ENCODE results near the gene ATG9B.

The ATG9B gene

DNA sequence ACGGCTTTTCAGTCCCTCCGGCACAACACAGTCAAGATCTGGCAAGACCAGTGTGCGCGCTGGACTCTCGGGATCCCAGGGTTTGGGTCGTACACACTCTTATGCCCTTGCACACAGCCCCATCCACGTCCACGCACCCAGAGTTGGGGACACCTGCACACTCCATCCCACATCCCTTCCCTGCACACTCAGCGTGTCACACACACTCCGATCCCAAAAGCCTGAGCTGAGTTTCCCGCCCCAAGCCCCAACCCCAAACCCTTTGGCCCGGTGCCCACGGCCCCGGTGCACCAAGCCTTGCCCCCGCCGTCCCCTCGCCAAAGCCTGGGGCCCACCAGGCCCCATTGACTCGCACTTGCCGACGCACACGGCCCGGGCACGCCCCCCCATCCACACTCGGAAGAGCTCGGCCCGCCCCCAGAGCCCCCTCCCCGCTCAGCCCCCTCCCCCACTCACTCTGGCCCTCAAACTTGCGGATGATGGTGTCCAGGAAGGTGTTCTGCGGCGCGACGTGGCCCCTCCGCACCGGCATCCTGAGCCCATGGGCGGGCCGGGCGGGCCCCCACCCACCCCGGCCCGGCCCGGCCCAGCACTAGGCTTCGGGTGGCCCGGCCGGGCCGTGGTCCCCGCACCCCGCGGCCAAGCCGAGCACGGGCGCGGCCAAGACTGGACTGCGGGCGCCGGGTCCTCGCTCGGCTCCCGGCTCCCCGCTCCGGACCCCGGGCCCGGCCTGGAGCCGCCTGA is 46.7 kb downstream of the ATG9B start:
- no peak for DNase-seq

DNA sequence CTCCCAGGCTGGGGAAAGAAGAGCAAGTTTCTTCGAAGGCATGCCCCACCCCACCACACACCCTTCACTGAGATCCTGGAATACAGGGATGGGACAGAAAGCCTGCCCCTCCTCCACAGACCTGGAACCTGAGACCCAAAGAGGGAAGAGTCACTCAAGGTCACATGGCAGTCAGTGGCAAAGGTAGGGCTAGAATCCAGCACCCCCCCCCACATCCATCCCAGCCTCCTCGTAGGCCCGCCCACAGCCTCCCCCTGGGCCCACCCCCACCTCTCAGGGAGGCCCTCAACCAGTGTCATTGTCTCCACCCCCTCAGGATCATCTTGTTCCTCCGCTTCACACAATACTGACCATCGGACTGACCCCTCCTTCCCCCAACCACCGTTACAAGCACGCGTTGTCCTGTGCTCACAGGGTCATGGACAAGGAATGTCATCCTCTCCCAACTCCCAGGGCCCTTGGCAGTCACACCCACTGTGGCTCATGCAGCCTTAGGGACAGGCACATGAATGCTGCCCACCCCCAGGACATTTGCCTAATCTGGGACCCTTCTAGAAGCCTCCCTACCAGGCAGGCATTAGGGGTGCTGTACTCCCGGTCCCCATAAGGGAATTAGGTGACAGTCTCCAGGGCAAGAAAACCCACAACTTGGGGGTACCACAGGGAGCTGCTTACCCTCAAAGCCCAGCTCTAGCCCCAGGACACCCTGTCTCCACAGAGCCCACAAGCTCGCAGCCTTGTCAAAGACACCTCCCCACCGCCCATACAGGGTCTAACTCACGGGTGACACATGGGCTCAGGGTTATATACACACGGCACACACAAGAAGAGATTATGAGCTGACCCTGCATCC is 47.5 kb downstream of the ATG9B start:
- DNase-seq: no peak

- DNase-seq: no peak
Observed at GRCh38 chr7:150975536-150976319, 48.6 kb downstream of the ATG9B start.

DNA sequence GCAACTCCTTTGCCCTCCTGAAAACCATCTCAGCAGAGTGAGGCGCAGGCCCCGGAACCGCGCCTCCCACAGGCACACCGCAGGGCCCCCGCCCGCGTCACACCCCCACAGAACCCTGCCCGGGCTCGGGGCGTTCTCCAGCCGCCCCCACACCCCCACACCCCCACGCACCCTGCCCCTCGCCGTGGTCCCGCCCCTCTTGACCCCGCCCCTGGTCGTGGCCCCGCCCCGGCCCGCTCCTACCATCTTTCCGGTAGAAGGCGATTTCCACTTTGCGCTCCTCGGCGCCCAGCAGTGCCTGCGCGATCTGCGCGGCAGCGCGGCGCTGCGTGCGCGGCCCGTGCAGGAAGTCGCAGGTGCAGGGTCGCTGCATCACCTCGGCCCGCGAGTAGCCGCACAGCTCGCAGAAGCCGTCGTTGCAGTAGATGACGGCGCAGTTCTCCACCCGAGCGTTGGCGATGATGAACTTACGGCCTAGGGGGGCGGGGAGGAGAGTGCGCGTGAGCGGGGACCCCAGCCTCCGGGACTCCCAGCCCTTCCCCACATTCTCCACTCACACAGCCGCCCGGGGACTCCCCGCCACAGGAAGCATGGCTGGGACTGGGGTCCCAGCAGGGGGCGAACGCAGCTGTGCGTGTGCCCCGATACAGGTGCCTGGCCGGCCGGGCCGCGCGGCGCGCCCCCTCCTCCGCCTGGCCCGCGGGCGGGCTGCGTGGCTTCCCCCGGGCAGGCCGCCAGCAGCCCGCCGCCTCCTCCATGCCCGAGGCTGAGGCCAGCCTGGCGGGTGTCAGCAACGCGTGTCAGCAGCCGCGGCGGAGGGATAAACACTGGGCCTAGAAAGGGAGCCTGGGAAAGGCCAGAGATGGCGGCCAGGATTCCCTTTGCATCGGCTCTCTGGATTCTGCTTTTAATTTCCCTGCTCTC is 49.6 kb downstream of the ATG9B start:
- peak; percentile 28 for DNase-seq

GRCh38 chr7:150973571-150974451 is 50.5 kb downstream of the ATG9B start:
- peak; percentile 60 for DNase-seq

- no peak for DNase-seq
Observed at GRCh38 chr7:150972741-150973140, 51.6 kb downstream of the ATG9B start.

DNA sequence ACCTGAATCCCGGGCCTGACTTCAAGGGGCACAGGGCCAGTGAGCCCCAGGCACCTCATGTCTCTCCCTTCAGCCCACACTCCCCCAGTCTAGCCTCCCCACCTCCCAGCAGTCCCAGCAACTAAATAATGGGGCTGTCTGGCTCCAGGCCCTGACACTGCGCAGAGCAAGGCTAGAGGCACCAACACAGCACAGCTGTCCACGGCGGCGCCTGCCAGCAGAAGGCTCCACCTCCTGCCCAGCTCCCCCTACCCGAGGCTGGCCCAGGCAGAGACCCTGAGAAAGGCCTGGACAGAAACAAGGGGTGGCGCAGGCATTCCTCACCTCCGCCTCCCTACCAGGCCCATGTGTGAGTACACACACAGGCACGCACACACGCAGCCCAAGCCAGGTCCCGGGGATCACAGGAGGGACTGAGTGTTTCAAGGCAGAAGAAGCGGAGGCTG is 52.2 kb downstream of the ATG9B start:
- DNase-seq: peak; percentile 40

- DNase-seq: no peak
Observed at GRCh38 chr7:150971242-150972022, 52.9 kb downstream of the ATG9B start.

DNA sequence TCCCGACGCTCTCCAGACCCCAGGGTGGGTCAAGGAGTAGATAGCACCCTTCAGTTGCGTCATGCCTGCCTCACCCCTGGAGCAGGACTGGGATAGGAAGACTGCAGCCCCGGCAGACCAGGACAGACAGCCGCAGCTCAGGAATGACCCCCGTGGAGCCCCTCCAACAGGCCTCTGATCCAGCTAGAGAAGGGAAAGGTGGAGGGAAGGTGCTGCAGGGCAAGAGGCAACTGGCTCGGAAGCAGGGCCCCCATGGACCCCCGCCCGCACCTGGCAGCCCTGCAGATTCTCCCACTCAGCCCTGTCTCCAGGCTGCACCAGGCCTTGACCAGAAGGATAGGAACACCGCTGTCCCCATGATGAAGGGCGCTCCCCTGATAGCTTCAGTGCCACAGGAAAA is 53.9 kb downstream of the ATG9B start:
- DNase-seq: no peak

DNA sequence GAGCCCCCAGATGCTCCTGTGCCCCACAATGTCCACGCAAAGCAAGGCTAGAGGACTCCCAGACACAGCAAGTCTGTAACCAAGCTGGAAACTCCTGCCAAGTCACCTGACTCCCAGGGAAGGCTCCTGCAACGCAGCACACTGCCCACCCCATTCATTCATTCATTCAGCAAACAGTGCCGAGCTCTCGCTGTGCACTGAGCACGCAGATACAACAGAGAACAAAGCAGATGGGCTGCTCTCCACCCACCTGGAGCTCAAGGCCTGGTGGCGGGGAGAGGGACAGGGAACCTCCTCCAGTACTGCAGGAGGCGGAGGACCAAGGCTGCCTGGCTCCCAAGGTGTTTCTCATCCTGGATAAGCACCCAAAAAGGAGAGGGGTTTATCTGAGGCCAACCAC is 54.8 kb downstream of the ATG9B start:
- peak; percentile 45 for DNase-seq

DNA sequence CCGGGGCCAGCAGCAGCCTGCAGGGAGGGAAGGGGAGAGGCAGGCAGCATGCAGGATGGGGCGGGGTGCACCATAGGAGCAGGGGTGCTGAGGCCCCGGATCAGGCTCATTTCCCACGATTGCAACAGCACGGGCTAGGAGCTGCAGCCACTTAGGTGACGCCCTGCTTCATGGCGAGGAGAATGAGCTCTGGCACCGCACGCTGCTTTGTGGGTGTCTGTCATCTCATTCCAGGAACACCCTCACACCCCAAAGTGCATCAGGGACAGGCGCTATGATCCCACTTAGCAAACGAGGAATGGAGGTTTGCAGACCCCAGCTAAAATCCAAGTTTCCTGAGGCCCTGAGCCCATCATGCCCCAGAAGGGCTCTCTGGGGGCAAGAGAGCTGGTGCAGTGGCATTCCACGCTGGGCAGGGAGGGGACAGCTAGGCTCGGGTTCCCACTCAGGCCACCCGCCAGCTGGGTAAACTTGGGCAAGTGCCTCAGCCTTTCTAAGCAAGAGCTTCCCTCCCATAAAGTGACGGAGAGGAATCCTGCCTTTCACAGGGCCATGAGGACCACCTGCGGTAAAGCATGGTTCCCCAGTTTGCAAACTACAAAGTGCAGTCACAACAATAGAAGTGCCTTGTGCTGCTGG is 55.4 kb downstream of the ATG9B start:
- DNase-seq: no peak

DNA sequence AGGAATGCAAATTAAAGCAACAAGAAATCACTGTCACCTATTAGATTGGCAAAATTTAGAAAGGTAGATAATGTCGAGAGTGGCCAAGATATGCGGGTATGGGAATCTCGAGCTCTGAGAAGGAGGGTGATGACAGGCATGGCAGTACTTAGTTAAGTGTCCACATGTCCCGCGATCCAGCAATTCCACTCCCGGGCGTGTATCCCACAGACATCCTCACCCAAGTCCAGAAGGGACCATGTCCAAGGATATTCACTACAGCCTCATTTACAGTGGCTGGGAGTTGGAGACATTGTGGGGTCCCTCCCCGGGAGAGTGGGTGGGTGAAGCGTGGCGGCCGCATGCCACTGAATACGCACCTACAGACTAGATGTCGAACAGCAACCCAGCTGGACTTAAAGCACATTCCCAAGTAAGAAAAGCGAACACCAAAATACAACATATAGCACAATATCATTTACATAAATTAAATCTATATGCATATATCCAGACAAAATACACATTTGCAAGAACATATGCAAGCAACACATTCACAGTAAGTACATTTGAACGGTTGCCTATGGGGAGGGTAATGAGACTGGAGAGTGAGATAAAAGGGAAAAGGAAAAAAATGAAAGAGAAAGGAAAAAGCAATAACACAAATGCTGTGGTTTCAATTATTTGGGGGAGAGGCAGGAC is 56.1 kb downstream of the ATG9B start:
- DNase-seq: no peak

GRCh38 chr7:150967349-150967748 is 56.9 kb downstream of the ATG9B start:
- no peak for DNase-seq

DNA sequence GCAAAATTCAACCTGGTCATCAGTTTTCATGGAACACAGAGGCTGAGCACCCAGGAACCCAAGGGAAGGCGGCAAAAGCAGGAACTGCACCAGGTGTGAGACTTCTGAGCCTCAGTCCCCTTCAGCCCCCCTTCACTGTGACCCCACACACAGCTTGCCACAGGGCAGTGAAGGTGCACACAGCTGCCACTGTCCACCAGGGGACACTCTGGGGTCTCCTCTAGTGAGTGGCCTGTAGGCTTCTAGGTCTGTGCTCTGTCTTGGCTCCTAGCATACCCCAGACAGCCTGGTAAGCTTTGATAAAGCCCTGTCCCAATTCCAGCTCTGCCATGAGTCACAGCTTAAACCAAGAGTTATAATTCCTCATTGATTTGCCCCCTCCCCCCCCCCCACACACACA is 58.3 kb downstream of the ATG9B start:
- DNase-seq: peak; percentile 50

DNA sequence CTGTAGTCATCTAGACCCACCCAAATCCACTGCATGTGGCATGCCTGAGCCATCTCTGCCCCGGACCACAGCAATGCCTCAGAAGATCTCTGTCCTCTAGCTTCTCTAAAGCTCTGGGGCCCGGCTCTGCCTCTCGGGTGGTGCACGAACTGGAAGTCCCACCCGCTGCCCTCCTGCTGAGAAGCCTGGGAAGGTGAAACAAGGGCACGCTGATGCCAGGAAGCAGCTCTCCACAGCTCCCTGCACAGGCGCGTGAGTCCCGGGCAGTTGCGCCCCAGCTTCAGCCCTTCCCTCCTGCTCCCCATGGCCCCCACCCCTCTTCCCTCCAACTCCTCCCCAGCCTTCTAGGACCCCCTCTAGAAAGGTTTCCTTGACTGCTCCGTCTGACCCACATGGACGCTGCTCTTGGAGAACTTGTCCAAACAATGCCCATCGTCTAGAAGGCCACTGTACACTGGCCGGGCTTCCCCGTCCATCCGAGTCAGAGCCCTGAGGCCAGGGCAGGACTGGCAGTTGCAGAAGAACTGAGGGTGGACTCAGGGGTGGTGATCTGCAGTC is 58.9 kb downstream of the ATG9B start:
- DNase-seq: no peak
